Keratinocyte (primary cell): ENCODE results near the gene ACAN.

Experiments
- EZH2 ChIP-seq: IDR thresholded peaks from one replicate; pipeline ENCODE4 v1.6.1; 2012; ENCODE audit warnings: inconsistent platforms, mild to moderate bottlenecking, low read length, moderate library complexity
- TF ChIP-seq, protein P1 (sequence below), 3 experiments: IDR thresholded peaks in 1 of 3; conservative IDR thresholded peaks in 1 of 3; optimal IDR thresholded peaks in 1 of 3; 2 replicates in 2 of 3; 3 replicates in 1 of 3; pipeline versions ENCODE3 to v1.5.1; 2011; ENCODE audit warnings: low read length in 3 of 3, mild to moderate bottlenecking in 3 of 3, moderate library complexity in 2 of 3, control low read depth in 1 of 3, inconsistent platforms in 1 of 3; ENCODE audit not compliant: insufficient read depth in 2 of 3; ENCODE audit errors: extremely low read depth in 1 of 3

DNA sequence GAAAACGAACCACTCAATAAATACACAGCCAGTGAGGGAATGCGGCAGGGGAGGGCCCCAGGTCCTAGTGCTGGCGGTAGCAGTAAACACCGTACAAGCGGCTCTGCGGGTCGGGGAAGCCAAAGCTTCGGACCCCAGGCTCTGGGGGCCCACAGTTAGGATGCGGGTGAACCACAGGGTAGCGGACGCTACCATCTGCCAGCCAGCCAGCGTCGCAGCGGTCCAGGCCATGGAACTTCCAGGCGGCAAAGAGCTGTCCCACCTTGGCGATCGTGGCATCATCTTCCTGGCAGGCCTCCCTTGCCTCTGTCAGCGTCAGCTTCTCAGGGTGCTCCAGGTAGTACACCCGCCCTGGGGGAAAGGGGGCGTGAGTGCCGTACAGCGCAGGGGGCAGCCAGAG is 74.7 kb downstream of the ACAN start:
- TF ChIP-seq, protein P1, sequence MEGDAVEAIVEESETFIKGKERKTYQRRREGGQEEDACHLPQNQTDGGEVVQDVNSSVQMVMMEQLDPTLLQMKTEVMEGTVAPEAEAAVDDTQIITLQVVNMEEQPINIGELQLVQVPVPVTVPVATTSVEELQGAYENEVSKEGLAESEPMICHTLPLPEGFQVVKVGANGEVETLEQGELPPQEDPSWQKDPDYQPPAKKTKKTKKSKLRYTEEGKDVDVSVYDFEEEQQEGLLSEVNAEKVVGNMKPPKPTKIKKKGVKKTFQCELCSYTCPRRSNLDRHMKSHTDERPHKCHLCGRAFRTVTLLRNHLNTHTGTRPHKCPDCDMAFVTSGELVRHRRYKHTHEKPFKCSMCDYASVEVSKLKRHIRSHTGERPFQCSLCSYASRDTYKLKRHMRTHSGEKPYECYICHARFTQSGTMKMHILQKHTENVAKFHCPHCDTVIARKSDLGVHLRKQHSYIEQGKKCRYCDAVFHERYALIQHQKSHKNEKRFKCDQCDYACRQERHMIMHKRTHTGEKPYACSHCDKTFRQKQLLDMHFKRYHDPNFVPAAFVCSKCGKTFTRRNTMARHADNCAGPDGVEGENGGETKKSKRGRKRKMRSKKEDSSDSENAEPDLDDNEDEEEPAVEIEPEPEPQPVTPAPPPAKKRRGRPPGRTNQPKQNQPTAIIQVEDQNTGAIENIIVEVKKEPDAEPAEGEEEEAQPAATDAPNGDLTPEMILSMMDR (optimal IDR thresholded peaks at IDR 0.05 in 1 of 3, IDR thresholded peaks at IDR 0.05 in 1 of 3, conservative IDR thresholded peaks at IDR 0.05 in 1 of 3; ENCODE audit: extremely low read depth in 1 of 3, insufficient read depth in 2 of 3, low read length in 3 of 3) = no peak
- TF ChIP-seq EZH2 = no peak
